ENCODE measurements around the gene FAAP100. TPM values are rescaled to one million over a fixed set of nuclear protein-coding genes. Genes with fewer than 3 reads are reported as not detected.
A peak's percentile ranks its signal among the peaks of the same experiment; 100 is the strongest.

The FAAP100 gene
- total RNA-seq, 1 experiment from 2014 or later = 54.7 TPM

DNA sequence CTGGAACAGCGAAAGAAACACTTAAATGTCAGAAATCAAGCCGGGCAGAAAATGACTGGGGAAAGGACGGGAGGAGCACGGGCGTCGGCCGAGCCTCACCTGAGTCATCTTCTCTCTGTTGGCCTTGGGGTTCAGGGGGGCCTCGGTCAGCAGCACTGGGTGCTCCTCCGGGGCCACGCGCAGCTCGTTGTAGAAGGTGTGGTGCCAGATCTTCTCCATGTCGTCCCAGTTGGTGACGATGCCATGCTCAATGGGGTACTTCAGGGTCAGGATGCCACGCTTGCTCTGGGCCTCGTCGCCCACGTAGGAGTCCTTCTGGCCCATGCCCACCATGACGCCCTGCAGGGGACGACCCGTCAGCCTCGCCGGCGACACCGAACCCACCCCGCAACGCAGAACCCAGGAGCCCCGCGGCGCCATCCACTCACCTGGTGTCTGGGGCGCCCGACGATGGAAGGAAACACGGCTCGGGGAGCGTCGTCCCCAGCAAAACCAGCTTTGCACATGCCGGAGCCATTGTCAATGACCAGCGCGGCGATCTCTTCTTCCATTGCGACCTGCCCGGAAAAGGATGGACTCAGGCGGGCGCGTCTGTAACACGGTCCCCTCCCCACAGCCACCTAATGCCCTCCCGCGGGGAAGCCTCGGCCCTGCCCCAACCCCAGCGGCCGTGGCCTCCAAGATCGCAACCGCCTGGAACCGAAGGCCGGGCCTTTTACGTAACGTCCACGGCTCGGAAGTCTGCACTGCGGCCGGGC, 40.2 kb downstream of the FAAP100 start:
- Mint-ChIP-seq H3K4me1 (peaks cover 41% of the 10 kb centered on the region), H3K27ac (peak overlapping the region; percentile 94), H3K4me3 (peak overlapping the region; percentile 99), H3K36me3 (peaks cover 38% of the 10 kb centered on the region), H3K9me3 (peaks cover 4% of the 10 kb centered on the region; the same call in 1 of the 2 replicates), H3K27me3 (ENCODE audit: low read depth) (peaks cover 10% of the 10 kb centered on the region; the same call in 1 of the 2 replicates)
- ChIA-PET CTCF (interaction anchor here (3.6 kb wide), 1 partner anchor 12 kb away, joined by 27 read pairs; no protein-coding TSS in a partner anchor), POLR2A (interaction anchor here (1.1 to 2.3 kb wide), 7 partner anchors 11 to 117 kb away, joined by 4 to 12 read pairs (median 7); partner anchors contain the start of genes BAHCC1 and FAAP100)
- DNase-seq (ENCODE audit: low spot score) (no peak), ATAC-seq (no peak)
- TF ChIP-seq ETV6 (CRISPR knock-in tag; IDR thresholded peaks at IDR 0.05) (no peak), NR3C1 (CRISPR knock-in tag; conservative IDR thresholded peaks at IDR 0.05; ENCODE audit: low read depth) (no peak), MYBL2 (CRISPR knock-in tag; IDR thresholded peaks at IDR 0.05) (no peak), NFE2L1 (CRISPR knock-in tag; IDR thresholded peaks at IDR 0.05) (peak; percentile 54; the same call in 1 of the 2 replicates), AFF4 (CRISPR knock-in tag; IDR thresholded peaks at IDR 0.05; ENCODE audit: borderline replicate concordance) (no peak; the same call in 1 of the 2 replicates), USF1 (CRISPR knock-in tag; IDR thresholded peaks at IDR 0.05) (no peak), ZBTB21 (CRISPR knock-in tag; IDR thresholded peaks at IDR 0.05; ENCODE audit: borderline replicate concordance) (0 out of 2 replicates have a peak, but pooled peaks have one; percentile 11), RORB (CRISPR knock-in tag; IDR thresholded peaks at IDR 0.05) (no peak), GRHL2 (CRISPR knock-in tag; IDR thresholded peaks at IDR 0.05; ENCODE audit: insufficient replicate concordance, severe bottlenecking) (no peak), ZNF396 (CRISPR knock-in tag; IDR thresholded peaks at IDR 0.05; ENCODE audit: borderline replicate concordance) (no peak), E2F1 (CRISPR knock-in tag; IDR thresholded peaks at IDR 0.05) (no peak), SOX15 (CRISPR knock-in tag; IDR thresholded peaks at IDR 0.05) (no peak), SMAD3 (CRISPR knock-in tag; IDR thresholded peaks at IDR 0.05; ENCODE audit: borderline replicate concordance) (no peak), TCF7 (CRISPR knock-in tag; IDR thresholded peaks at IDR 0.05; ENCODE audit: low read depth) (no peak), ZNF138 (CRISPR knock-in tag; conservative IDR thresholded peaks at IDR 0.05) (no peak), ZNF232 (CRISPR knock-in tag; IDR thresholded peaks at IDR 0.05) (no peak), CREM (CRISPR knock-in tag; IDR thresholded peaks at IDR 0.05) (no peak), CREB1 (CRISPR knock-in tag; IDR thresholded peaks at IDR 0.05) (no peak), ATF3 (CRISPR knock-in tag; conservative IDR thresholded peaks at IDR 0.05) (no peak), ELF4 (CRISPR knock-in tag; IDR thresholded peaks at IDR 0.05; ENCODE audit: low read depth) (no peak), NFYB (CRISPR knock-in tag; conservative IDR thresholded peaks at IDR 0.05; ENCODE audit: low read depth) (no peak; the same call in 1 of the 2 replicates), FOXJ3 (CRISPR knock-in tag; IDR thresholded peaks at IDR 0.05; ENCODE audit: borderline replicate concordance) (no peak), MXD4 (CRISPR knock-in tag; IDR thresholded peaks at IDR 0.05; ENCODE audit: borderline replicate concordance) (no peak), HMGXB4 (CRISPR knock-in tag; IDR thresholded peaks at IDR 0.05) (no peak)
- TF ChIP-seq, protein P1, sequence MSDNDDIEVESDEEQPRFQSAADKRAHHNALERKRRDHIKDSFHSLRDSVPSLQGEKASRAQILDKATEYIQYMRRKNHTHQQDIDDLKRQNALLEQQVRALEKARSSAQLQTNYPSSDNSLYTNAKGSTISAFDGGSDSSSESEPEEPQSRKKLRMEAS (CRISPR knock-in tag; IDR thresholded peaks at IDR 0.05) = no peak
- TF ChIP-seq, protein P2, sequence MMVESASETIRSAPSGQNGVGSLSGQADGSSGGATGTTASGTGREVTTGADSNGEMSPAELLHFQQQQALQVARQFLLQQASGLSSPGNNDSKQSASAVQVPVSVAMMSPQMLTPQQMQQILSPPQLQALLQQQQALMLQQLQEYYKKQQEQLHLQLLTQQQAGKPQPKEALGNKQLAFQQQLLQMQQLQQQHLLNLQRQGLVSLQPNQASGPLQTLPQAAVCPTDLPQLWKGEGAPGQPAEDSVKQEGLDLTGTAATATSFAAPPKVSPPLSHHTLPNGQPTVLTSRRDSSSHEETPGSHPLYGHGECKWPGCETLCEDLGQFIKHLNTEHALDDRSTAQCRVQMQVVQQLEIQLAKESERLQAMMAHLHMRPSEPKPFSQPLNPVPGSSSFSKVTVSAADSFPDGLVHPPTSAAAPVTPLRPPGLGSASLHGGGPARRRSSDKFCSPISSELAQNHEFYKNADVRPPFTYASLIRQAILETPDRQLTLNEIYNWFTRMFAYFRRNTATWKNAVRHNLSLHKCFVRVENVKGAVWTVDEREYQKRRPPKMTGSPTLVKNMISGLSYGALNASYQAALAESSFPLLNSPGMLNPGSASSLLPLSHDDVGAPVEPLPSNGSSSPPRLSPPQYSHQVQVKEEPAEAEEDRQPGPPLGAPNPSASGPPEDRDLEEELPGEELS (CRISPR knock-in tag; IDR thresholded peaks at IDR 0.05) = no peak
- TF ChIP-seq, protein P3, sequence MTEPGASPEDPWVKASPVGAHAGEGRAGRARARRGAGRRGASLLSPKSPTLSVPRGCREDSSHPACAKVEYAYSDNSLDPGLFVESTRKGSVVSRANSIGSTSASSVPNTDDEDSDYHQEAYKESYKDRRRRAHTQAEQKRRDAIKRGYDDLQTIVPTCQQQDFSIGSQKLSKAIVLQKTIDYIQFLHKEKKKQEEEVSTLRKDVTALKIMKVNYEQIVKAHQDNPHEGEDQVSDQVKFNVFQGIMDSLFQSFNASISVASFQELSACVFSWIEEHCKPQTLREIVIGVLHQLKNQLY (CRISPR knock-in tag; IDR thresholded peaks at IDR 0.05) = 0 out of 2 replicates have a peak, but pooled peaks have one; percentile 68
